ENCODE data around the gene ALDH7A1. TPM values are rescaled to one million over a fixed set of nuclear protein-coding genes. Genes with fewer than 3 reads are reported as not detected.

ALDH7A1 gene
- total and polyA plus RNA-seq, 5 donors from 2014 or later = 0.35 to 3.2 (median 0.94) TPM; not detected in 1

DNA sequence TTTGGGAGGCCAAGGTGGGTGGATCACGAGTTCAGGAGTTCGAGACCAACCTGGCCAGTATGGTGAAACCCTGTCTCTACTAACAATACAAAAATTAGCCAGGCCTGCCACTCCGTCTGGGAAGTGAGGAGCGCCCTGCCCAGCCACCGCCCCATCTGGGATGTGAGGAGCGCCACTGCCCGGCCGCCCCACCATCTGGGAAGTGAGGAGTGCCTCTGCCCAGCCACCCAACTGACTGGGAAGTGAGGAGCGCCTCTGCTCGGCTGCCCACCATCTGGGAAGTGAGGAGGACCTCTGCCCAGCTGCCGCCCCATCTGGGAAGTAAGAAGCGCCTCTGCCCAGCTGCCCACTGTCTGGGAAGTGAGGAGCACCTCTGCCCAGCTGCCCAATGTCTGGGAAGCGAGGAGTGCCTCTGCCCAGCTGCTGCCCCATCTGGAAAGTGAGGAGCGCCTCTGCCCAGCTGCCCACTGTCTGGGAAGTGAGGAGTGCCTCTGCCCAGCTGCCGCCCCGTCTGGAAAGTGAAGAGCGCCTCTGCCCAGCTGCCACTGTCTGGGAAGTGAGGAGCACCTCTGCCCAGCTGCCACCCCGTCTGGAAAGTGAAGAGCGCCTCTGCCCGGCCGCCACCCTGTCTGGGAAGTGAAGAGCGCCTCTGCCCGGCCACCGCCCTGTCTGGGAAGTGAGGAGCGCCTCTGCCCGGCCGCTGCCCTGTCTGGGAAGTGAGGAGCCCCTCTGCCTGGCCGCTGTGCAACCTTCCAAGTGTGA, 5.3 kb downstream of the ALDH7A1 start:
- Mint-ChIP-seq H3K9me3 (peaks cover 0 to 3% (median 0%) of the 10 kb centered on the region in 7 donors), H3K4me3 (no peak overlapping the region), H3K27ac (no peak overlapping the region), H3K4me1 (peaks cover 3 to 10% (median 6%) of the 10 kb centered on the region in 4 donors), H3K36me3 (no peaks in the 10 kb centered on the region), H3K27me3 (peaks cover 48% of the 10 kb centered on the region)
- Histone ChIP-seq H3K4me3 (ENCODE audit: low read depth, low read length) (no peak overlapping the region), H3K27ac (ENCODE audit: insufficient read depth, low read length, poor library complexity, severe bottlenecking) (no peak overlapping the region), H3K4me1 (ENCODE audit: control insufficient read depth, insufficient read depth, low read length, poor library complexity, severe bottlenecking) (peaks cover 5% of the 10 kb centered on the region), H3K9me3 (ENCODE audit: control insufficient read depth in 2 of 2, low read length in 2 of 2) (no peaks in the 10 kb centered on the region), H3K36me3 (ENCODE audit: control insufficient read depth, insufficient read depth, low read length) (no peaks in the 10 kb centered on the region), H3K27me3 (ENCODE audit: control insufficient read depth, insufficient read depth, low read length) (peaks cover 12% of the 10 kb centered on the region)
- no peak for DNase-seq
- ATAC-seq (ENCODE audit: low read depth in 2 of 2) = no peak

DNA sequence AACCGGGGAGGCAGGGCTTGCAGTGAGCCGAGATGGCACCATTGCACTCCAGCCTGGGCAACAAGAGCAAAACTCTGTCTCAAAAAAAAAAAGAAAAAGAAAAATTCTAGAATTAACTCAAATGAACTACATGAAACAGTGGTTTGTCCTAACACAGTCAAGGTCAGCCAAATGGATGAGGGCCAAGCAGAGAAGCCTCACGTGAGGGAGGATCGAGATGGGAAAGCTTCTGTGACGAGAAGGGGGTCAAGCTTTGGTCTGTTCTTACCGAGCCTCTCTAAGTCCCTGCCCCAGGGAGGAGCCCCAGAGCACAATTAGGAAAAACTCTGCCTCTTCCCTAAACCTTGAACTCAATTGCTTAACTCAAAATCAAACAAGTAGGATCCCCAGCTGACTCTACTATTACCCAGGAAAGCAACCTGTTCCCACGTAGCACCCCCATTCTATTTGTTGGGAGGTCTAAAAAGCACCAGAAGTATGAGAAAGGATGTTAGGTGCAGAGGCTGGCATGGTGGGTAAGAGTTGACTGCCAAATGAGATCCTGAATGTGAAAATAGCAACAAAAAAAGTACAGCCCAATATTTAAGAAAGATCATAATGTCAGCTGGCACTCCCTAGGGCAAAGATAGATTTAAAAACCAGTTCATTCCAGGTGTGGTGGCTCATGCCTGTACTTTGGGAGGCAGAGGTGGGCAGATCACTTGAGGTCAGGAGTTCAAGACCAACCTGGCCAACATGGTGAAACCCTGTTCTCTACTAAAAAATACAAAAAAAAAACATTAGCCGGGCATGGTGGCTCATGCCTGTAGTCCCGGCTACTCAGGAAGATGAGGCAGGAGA, 7.2 kb downstream of the ALDH7A1 start:
- Mint-ChIP-seq H3K4me1 (no peaks in the 10 kb centered on the region), H3K27ac (peak overlapping the region in 1 of 3 donors; percentile 35), H3K27me3 (peaks cover 29% of the 10 kb centered on the region), H3K4me3 (no peak overlapping the region), H3K36me3 (peaks cover 4% of the 10 kb centered on the region), H3K9me3 (peaks cover 0 to 3% (median 0%) of the 10 kb centered on the region in 7 donors)
- DNase-seq (no peak), ATAC-seq (ENCODE audit: low read depth in 2 of 2) (no peak)
- H3K27ac ChIP-seq (ENCODE audit: insufficient read depth, low read length, poor library complexity, severe bottlenecking) = no peak overlapping the region
- H3K36me3 ChIP-seq (ENCODE audit: control insufficient read depth, insufficient read depth, low read length) = no peaks in the 10 kb centered on the region
- peaks cover 1% of the 10 kb centered on the region for H3K27me3 ChIP-seq (ENCODE audit: control insufficient read depth, insufficient read depth, low read length)
- no peak overlapping the region for H3K4me3 ChIP-seq (ENCODE audit: low read depth, low read length)
- H3K9me3 ChIP-seq (ENCODE audit: control insufficient read depth in 2 of 2, low read length in 2 of 2) = no peaks in the 10 kb centered on the region
- H3K4me1 ChIP-seq (ENCODE audit: control insufficient read depth, insufficient read depth, low read length, poor library complexity, severe bottlenecking) = no peaks in the 10 kb centered on the region

DNA sequence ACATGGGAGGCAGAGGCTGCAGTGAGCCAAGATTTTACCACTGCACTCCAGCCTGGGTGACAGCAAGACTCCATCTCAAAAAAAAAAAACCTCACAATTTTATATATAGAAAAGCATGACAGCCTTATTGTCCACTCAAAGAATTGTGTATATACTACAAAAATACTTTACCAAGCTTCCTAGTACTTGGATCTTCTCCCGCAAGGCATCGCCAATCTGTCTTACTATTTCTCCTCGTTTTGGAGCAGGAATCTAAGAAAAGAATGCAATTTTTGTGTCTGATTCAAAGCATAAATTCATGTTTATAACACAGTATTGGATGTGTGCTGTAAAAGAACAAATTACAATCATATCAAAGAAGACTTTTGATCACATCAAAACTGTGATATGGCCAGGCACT, 11.3 kb downstream of the ALDH7A1 start:
- Mint-ChIP-seq H3K4me3 (no peak overlapping the region), H3K27me3 (peaks cover 16% of the 10 kb centered on the region), H3K27ac (no peak overlapping the region), H3K9me3 (peaks cover 0 to 3% (median 0%) of the 10 kb centered on the region in 7 donors), H3K36me3 (peaks cover 4% of the 10 kb centered on the region), H3K4me1 (no peaks in the 10 kb centered on the region)
- H3K27me3 ChIP-seq (ENCODE audit: control insufficient read depth, insufficient read depth, low read length) = no peaks in the 10 kb centered on the region
- H3K36me3 ChIP-seq (ENCODE audit: control insufficient read depth, insufficient read depth, low read length) = no peaks in the 10 kb centered on the region
- ATAC-seq (ENCODE audit: low read depth in 2 of 2) (no peak), DNase-seq (no peak)
- H3K9me3 ChIP-seq (ENCODE audit: control insufficient read depth in 2 of 2, low read length in 2 of 2) = no peaks in the 10 kb centered on the region
- H3K27ac ChIP-seq (ENCODE audit: insufficient read depth, low read length, poor library complexity, severe bottlenecking) = no peak overlapping the region
- H3K4me1 ChIP-seq (ENCODE audit: control insufficient read depth, insufficient read depth, low read length, poor library complexity, severe bottlenecking) = no peaks in the 10 kb centered on the region
- H3K4me3 ChIP-seq (ENCODE audit: low read depth, low read length) = no peak overlapping the region

DNA sequence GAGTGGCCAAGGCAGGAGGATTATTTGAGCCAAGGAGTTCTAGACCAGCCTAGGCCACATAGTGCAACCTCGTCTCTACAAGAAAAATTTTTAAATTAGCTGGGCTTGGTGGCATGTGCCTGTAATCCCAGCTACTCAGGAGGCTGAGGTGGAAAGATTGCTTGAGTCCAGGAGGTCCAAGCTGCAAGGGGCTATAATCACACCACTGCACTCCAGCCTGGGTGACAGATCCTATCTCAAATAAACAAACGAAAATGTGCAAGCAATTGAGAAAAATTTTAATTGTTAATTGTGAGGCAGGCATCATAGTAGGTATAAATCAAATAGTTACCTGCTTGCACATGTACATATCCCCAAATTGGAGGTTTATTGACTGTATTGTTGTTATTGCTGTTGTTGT, 15.3 kb downstream of the ALDH7A1 start:
- peaks cover 0 to 2% (median 0%) of the 10 kb centered on the region in 7 donors for H3K9me3 Mint-ChIP-seq
- Histone ChIP-seq H3K36me3 (ENCODE audit: control insufficient read depth, insufficient read depth, low read length) (no peaks in the 10 kb centered on the region), H3K27me3 (ENCODE audit: control insufficient read depth, insufficient read depth, low read length) (no peaks in the 10 kb centered on the region), H3K27ac (ENCODE audit: insufficient read depth, low read length, poor library complexity, severe bottlenecking) (no peak overlapping the region), H3K4me1 (ENCODE audit: control insufficient read depth, insufficient read depth, low read length, poor library complexity, severe bottlenecking) (no peaks in the 10 kb centered on the region), H3K4me3 (ENCODE audit: low read depth, low read length) (no peak overlapping the region), H3K9me3 (ENCODE audit: control insufficient read depth in 2 of 2, low read length in 2 of 2) (no peaks in the 10 kb centered on the region)
- H3K36me3 Mint-ChIP-seq = peaks cover 4% of the 10 kb centered on the region
- no peaks in the 10 kb centered on the region for H3K4me1 Mint-ChIP-seq
- ATAC-seq (ENCODE audit: low read depth in 2 of 2) (no peak), DNase-seq (no peak)
- H3K27me3 Mint-ChIP-seq = peaks cover 6% of the 10 kb centered on the region
- no peak overlapping the region for H3K4me3 Mint-ChIP-seq
- no peak overlapping the region for H3K27ac Mint-ChIP-seq

DNA sequence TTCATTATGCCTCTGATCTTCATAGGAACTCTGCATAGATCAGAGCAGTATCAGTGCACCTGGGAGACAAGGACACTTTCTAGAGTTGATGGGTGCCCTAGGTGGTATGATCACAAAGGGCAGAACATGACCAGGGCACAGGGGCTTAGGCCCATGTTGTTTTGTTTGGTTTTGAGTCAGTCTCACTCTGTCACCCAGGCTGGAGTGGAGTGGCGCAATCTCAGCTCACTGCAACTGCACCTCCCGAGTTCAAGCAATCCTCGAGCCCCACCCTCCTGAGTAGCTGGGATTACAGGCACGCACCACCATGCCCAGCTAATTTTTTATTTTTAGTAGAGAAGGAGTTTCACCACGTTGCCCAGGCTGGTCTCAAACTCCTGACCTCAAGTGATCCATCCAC, 17.6 kb downstream of the ALDH7A1 start:
- H3K4me3 ChIP-seq (ENCODE audit: low read depth, low read length) = no peak overlapping the region
- Mint-ChIP-seq H3K9me3 (peaks cover 0 to 2% (median 0%) of the 10 kb centered on the region in 7 donors), H3K4me1 (no peaks in the 10 kb centered on the region), H3K27ac (no peak overlapping the region), H3K36me3 (no peaks in the 10 kb centered on the region), H3K4me3 (no peak overlapping the region), H3K27me3 (peaks cover 6% of the 10 kb centered on the region)
- no peaks in the 10 kb centered on the region for H3K9me3 ChIP-seq (ENCODE audit: control insufficient read depth in 2 of 2, low read length in 2 of 2)
- no peaks in the 10 kb centered on the region for H3K4me1 ChIP-seq (ENCODE audit: control insufficient read depth, insufficient read depth, low read length, poor library complexity, severe bottlenecking)
- no peaks in the 10 kb centered on the region for H3K36me3 ChIP-seq (ENCODE audit: control insufficient read depth, insufficient read depth, low read length)
- ATAC-seq (ENCODE audit: low read depth in 2 of 2) (no peak), DNase-seq (no peak)
- no peaks in the 10 kb centered on the region for H3K27me3 ChIP-seq (ENCODE audit: control insufficient read depth, insufficient read depth, low read length)
- H3K27ac ChIP-seq (ENCODE audit: insufficient read depth, low read length, poor library complexity, severe bottlenecking) = no peak overlapping the region

DNA sequence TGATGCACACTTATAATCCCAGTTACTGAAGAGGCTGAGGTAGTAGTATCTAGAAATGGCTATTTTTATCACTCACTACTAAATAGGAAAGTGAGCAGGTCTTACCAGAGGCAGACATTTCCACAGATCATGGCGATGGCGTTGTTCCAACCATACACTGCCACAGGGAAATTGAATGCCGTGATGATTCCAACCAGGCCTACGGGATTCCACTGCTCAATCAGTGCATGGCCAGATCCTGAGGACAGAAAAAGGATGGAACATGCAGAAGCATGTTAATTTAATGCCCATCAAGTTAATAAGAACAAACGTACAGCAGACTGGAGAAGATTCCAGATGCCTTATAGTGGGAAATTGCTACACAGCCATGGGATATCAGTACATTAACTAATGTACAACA, 18.0 kb downstream of the ALDH7A1 start:
- H3K4me3 Mint-ChIP-seq = no peak overlapping the region

DNA sequence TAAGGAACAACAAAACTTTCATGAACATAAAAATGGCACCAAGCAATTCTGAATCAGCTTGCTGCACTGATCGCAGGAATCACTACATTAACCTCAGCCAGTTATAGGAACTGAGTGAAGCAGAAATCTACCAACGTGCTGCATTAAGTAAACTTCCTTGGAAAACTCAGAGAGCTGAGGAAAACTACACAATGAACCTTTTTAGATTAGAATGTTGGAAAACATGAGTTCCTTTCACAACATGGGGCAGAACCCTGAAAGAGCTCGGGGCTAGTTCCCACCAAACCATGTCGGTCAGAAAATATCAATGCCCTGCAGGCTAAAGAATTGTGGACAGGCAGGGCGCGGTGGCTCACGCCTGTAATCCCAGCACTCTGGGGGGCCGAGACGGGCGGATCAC, 19.4 kb downstream of the ALDH7A1 start:
- Mint-ChIP-seq H3K27ac (no peak overlapping the region), H3K4me3 (no peak overlapping the region), H3K9me3 (peaks cover 0 to 2% (median 0%) of the 10 kb centered on the region in 7 donors), H3K36me3 (peaks cover 4% of the 10 kb centered on the region), H3K27me3 (peaks cover 6% of the 10 kb centered on the region), H3K4me1 (no peaks in the 10 kb centered on the region)
- no peaks in the 10 kb centered on the region for H3K4me1 ChIP-seq (ENCODE audit: control insufficient read depth, insufficient read depth, low read length, poor library complexity, severe bottlenecking)
- no peak for ATAC-seq (ENCODE audit: low read depth in 2 of 2)
- no peaks in the 10 kb centered on the region for H3K36me3 ChIP-seq (ENCODE audit: control insufficient read depth, insufficient read depth, low read length)
- no peaks in the 10 kb centered on the region for H3K27me3 ChIP-seq (ENCODE audit: control insufficient read depth, insufficient read depth, low read length)
- DNase-seq = no peak
- H3K9me3 ChIP-seq (ENCODE audit: control insufficient read depth in 2 of 2, low read length in 2 of 2) = no peaks in the 10 kb centered on the region
- H3K4me3 ChIP-seq (ENCODE audit: low read depth, low read length) = no peak overlapping the region
- no peak overlapping the region for H3K27ac ChIP-seq (ENCODE audit: insufficient read depth, low read length, poor library complexity, severe bottlenecking)

More for the DNA sequence above, 18.0 kb downstream of the ALDH7A1 start:
- H3K27ac Mint-ChIP-seq = no peak overlapping the region
- DNase-seq (no peak), ATAC-seq (ENCODE audit: low read depth in 2 of 2) (no peak)
- Histone ChIP-seq H3K36me3 (ENCODE audit: control insufficient read depth, insufficient read depth, low read length) (no peaks in the 10 kb centered on the region), H3K27ac (ENCODE audit: insufficient read depth, low read length, poor library complexity, severe bottlenecking) (no peak overlapping the region), H3K9me3 (ENCODE audit: control insufficient read depth in 2 of 2, low read length in 2 of 2) (no peaks in the 10 kb centered on the region), H3K4me3 (ENCODE audit: low read depth, low read length) (no peak overlapping the region), H3K4me1 (ENCODE audit: control insufficient read depth, insufficient read depth, low read length, poor library complexity, severe bottlenecking) (no peaks in the 10 kb centered on the region), H3K27me3 (ENCODE audit: control insufficient read depth, insufficient read depth, low read length) (no peaks in the 10 kb centered on the region)
- H3K27me3 Mint-ChIP-seq = peaks cover 6% of the 10 kb centered on the region
- H3K9me3 Mint-ChIP-seq = peaks cover 0 to 2% (median 0%) of the 10 kb centered on the region in 7 donors
- H3K4me1 Mint-ChIP-seq = no peaks in the 10 kb centered on the region
- no peaks in the 10 kb centered on the region for H3K36me3 Mint-ChIP-seq

Measured in CD4-positive, CD25-positive, alpha-beta regulatory T cell (primary cell).